Ramos (cell line): ENCODE results near the gene LRRC56.

Source experiments
- in situ Hi-C: fragments of 300-500 bp; cut with MboI; formaldehyde crosslinking; loops from one replicate; pipeline ENCODE4 v1.14.3; 2022; ENCODE audit warnings: low sequenced_read_pairs; ENCODE audit not compliant: unreplicated experiment

LRRC56 gene

GRCh38 chr11:518463-519202 lies 18.7 kb upstream of the LRRC56 start:
- in situ Hi-C loops = no loop called here

- in situ Hi-C loops = no loop called here
Measured at GRCh38 chr11:520428-521176, 16.7 kb upstream of the LRRC56 start.

- in situ Hi-C loops = no loop called here
Measured at GRCh38 chr11:521177-521688, 16.1 kb upstream of the LRRC56 start.

- in situ Hi-C loops = no loop called here
Measured at GRCh38 chr11:526192-526591, 11.1 kb upstream of the LRRC56 start.

GRCh38 chr11:528166-528814 lies 9.0 kb upstream of the LRRC56 start:
- in situ Hi-C loops = no loop called here

- in situ Hi-C loops = no loop called here
Measured at GRCh38 chr11:528815-529727, 8.3 kb upstream of the LRRC56 start.

- in situ Hi-C loops = no loop called here
Measured at GRCh38 chr11:529728-530411, 7.5 kb upstream of the LRRC56 start.

- in situ Hi-C loops = no loop called here
Measured at GRCh38 chr11:530960-531831, 6.1 kb upstream of the LRRC56 start.

GRCh38 chr11:531919-532526 lies 5.3 kb upstream of the LRRC56 start:
- in situ Hi-C loops = no loop called here

GRCh38 chr11:532527-532985 lies 4.8 kb upstream of the LRRC56 start:
- in situ Hi-C loops = no loop called here

GRCh38 chr11:532986-533585 lies 4.2 kb upstream of the LRRC56 start:
- in situ Hi-C loops = no loop called here

- in situ Hi-C loops = no loop called here
Measured at GRCh38 chr11:533586-534395, 3.5 kb upstream of the LRRC56 start.

GRCh38 chr11:534396-535209 lies 2.7 kb upstream of the LRRC56 start:
- in situ Hi-C loops = no loop called here

GRCh38 chr11:535210-535518 lies 2.2 kb upstream of the LRRC56 start:
- in situ Hi-C loops = no loop called here

- in situ Hi-C loops = no loop called here
Measured at GRCh38 chr11:535519-536454, 1.5 kb upstream of the LRRC56 start, which contains the start of gene HRAS. Gene HRAS (minus strand): TSS chr11:535576.
